ENCODE data around the gene POLK. TPM values are rescaled to one million over a fixed set of nuclear protein-coding genes. Genes with fewer than 3 reads are reported as not detected.
"Not testable (repeated sequence)": the region's sequence is repeated elsewhere in the genome, so short reads cannot be mapped to it uniquely, and the experiment has no call there.

The POLK gene
- total and polyA plus RNA-seq, 4 donors = 8.1 to 58.4 (median 27.2) TPM

GRCh38 chr5:75498875-75499274 is 12.8 kb upstream of the POLK start:
- intact Hi-C loops (cut with DNase I); H3K27me3 ChIP-seq (ENCODE audit: control insufficient read depth in 1 of 2, insufficient read depth in 2 of 2, low read length in 1 of 2); H3K4me1 ChIP-seq (ENCODE audit: control insufficient read depth in 1 of 2, insufficient read depth in 2 of 2, low read length in 2 of 2); H3K27ac ChIP-seq (ENCODE audit: low read depth in 1 of 2, low read length in 2 of 2); H3K36me3 ChIP-seq (ENCODE audit: control insufficient read depth in 1 of 2, insufficient read depth in 2 of 2, low read length in 1 of 2); H3K4me3 ChIP-seq (ENCODE audit: low read length in 2 of 2); ATAC-seq (ENCODE audit: low FRiP score); DNase-seq; H3K9me3 ChIP-seq (ENCODE audit: control insufficient read depth, low read length): not testable (repeated sequence)
- 100% methylated on average over 1 of the region's 1 CpG for WGBS, 2 donors

- H3K4me1 ChIP-seq (ENCODE audit: control insufficient read depth in 1 of 2, insufficient read depth in 2 of 2, low read length in 2 of 2); H3K36me3 ChIP-seq (ENCODE audit: control insufficient read depth in 1 of 2, insufficient read depth in 2 of 2, low read length in 1 of 2); H3K9me3 ChIP-seq (ENCODE audit: control insufficient read depth, low read length); H3K27me3 ChIP-seq (ENCODE audit: control insufficient read depth in 1 of 2, insufficient read depth in 2 of 2, low read length in 1 of 2); DNase-seq; H3K4me3 ChIP-seq (ENCODE audit: low read length in 2 of 2); ATAC-seq (ENCODE audit: low FRiP score); H3K27ac ChIP-seq (ENCODE audit: low read depth in 1 of 2, low read length in 2 of 2); intact Hi-C loops (cut with DNase I): not testable (repeated sequence)
- WGBS, 2 donors = 89 to 90% methylated on average over 5 of the region's 5 CpGs
Measured at GRCh38 chr5:75505112-75505511, 6.6 kb upstream of the POLK start.

DNA sequence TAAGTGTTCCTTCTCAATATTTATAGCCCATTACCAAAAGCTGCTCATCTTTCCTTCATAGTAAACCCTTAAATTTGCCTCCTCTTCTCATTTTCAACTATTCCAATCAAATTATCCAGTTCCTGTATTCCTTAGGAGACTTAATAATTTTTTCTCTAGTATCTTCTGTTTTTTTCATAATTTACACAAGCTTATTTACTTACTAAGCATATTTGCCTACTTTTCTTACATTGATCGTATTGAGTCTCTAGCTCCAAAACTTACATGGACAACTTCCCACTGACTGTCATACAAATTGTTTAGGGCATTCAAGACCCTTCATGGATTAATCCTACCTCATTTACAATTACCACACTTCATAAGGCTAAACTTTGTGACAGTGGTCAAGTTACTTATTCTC is 3.9 kb upstream of the POLK start:
- intact Hi-C loops (cut with DNase I) = no loop called here
- Histone ChIP-seq H3K27ac (ENCODE audit: low read depth in 1 of 2, low read length in 2 of 2) (no peak overlapping the region), H3K9me3 (ENCODE audit: control insufficient read depth, low read length) (no peaks in the 10 kb centered on the region), H3K4me3 (ENCODE audit: low read length in 2 of 2) (no peak overlapping the region), H3K27me3 (ENCODE audit: control insufficient read depth in 1 of 2, insufficient read depth in 2 of 2, low read length in 1 of 2) (no peaks in the 10 kb centered on the region), H3K36me3 (ENCODE audit: control insufficient read depth in 1 of 2, insufficient read depth in 2 of 2, low read length in 1 of 2) (no peaks in the 10 kb centered on the region), H3K4me1 (ENCODE audit: control insufficient read depth in 1 of 2, insufficient read depth in 2 of 2, low read length in 2 of 2) (peaks cover 0 to 5% of the 10 kb centered on the region in 2 donors)
- WGBS, 2 donors = 97 to 98% methylated on average over 1 of the region's 1 CpG
- ATAC-seq (ENCODE audit: low FRiP score) (no peak), DNase-seq (no peak)

DNA sequence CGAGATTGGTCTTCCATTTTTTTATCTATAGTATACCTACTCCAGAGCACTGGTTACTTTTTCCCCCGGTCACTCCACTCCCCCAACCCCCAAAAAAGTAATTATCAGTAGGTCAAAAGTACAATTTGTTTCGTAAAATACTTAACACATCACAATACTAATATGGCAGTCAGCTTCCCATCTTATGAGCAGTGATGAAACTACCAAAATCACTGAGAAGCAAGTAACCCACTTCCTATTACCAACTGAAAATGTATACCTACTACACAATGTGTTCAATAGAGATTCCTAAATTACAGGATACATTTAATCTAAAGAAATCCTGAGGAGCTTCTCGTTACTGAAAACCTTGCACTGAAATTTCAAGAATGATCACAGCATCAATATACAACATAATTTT is 2.1 kb upstream of the POLK start:
- intact Hi-C loops (cut with DNase I) = no loop called here
- Histone ChIP-seq H3K27me3 (ENCODE audit: control insufficient read depth in 1 of 2, insufficient read depth in 2 of 2, low read length in 1 of 2) (no peaks in the 10 kb centered on the region), H3K27ac (ENCODE audit: low read depth in 1 of 2, low read length in 2 of 2) (no peak overlapping the region), H3K4me1 (ENCODE audit: control insufficient read depth in 1 of 2, insufficient read depth in 2 of 2, low read length in 2 of 2) (peaks cover 0 to 5% of the 10 kb centered on the region in 2 donors), H3K4me3 (ENCODE audit: low read length in 2 of 2) (peak overlapping the region in 1 of 2 donors; percentile 73), H3K36me3 (ENCODE audit: control insufficient read depth in 1 of 2, insufficient read depth in 2 of 2, low read length in 1 of 2) (no peaks in the 10 kb centered on the region), H3K9me3 (ENCODE audit: control insufficient read depth, low read length) (no peaks in the 10 kb centered on the region)
- WGBS, 2 donors = 86 to 91% methylated on average over 4 of the region's 4 CpGs
- ATAC-seq (ENCODE audit: low FRiP score) (no peak), DNase-seq (no peak)

- ATAC-seq (ENCODE audit: low FRiP score) (no peak), DNase-seq (peak in 1 of 2 donors; percentile 56)
- intact Hi-C loops (cut with DNase I) = loop anchor here (5.0 to 10.0 kb wide), 4 partner anchors 47 to 205 kb away; partner anchors contain the start of genes HMGCR (in 1 of the 2) and POC5 (in 1 of the 2)
- peak overlapping the region; percentile 67 to 73 for H3K4me3 ChIP-seq (ENCODE audit: low read length in 2 of 2)
- H3K27me3 ChIP-seq (ENCODE audit: control insufficient read depth in 1 of 2, insufficient read depth in 2 of 2, low read length in 1 of 2) = no peaks in the 10 kb centered on the region
- H3K36me3 ChIP-seq (ENCODE audit: control insufficient read depth in 1 of 2, insufficient read depth in 2 of 2, low read length in 1 of 2) = no peaks in the 10 kb centered on the region
- no peak overlapping the region for H3K27ac ChIP-seq (ENCODE audit: low read depth in 1 of 2, low read length in 2 of 2)
- peaks cover 0 to 5% of the 10 kb centered on the region in 2 donors for H3K4me1 ChIP-seq (ENCODE audit: control insufficient read depth in 1 of 2, insufficient read depth in 2 of 2, low read length in 2 of 2)
- 0 to 2% methylated on average over 1 of the region's 1 CpG for WGBS, 2 donors
- no peaks in the 10 kb centered on the region for H3K9me3 ChIP-seq (ENCODE audit: control insufficient read depth, low read length)
Measured at GRCh38 chr5:75509956-75510355, 1.7 kb upstream of the POLK start.

- Histone ChIP-seq H3K9me3 (ENCODE audit: control insufficient read depth, low read length) (no peaks in the 10 kb centered on the region), H3K36me3 (ENCODE audit: control insufficient read depth in 1 of 2, insufficient read depth in 2 of 2, low read length in 1 of 2) (no peaks in the 10 kb centered on the region), H3K27ac (ENCODE audit: low read depth in 1 of 2, low read length in 2 of 2) (no peak overlapping the region), H3K27me3 (ENCODE audit: control insufficient read depth in 1 of 2, insufficient read depth in 2 of 2, low read length in 1 of 2) (no peaks in the 10 kb centered on the region), H3K4me1 (ENCODE audit: control insufficient read depth in 1 of 2, insufficient read depth in 2 of 2, low read length in 2 of 2) (peaks cover 0 to 5% of the 10 kb centered on the region in 2 donors), H3K4me3 (ENCODE audit: low read length in 2 of 2) (peak overlapping the region; percentile 67 to 73)
- intact Hi-C loops (cut with DNase I) = loop anchor here (5.0 to 10.0 kb wide), 4 partner anchors 47 to 204 kb away; partner anchors contain the start of genes HMGCR (in 1 of the 2) and POC5 (in 1 of the 2)
- DNase-seq (peak in 1 of 2 donors; percentile 81), ATAC-seq (ENCODE audit: low FRiP score) (peak; percentile 59)
- WGBS, 2 donors = 1% methylated on average over 15 of the region's 15 CpGs
Measured at GRCh38 chr5:75510417-75510835, 1.3 kb upstream of the POLK start.

GRCh38 chr5:75510836-75511434 is 756 bp upstream of the POLK start:
- Histone ChIP-seq H3K4me1 (ENCODE audit: control insufficient read depth in 1 of 2, insufficient read depth in 2 of 2, low read length in 2 of 2) (peaks cover 0 to 5% of the 10 kb centered on the region in 2 donors), H3K9me3 (ENCODE audit: control insufficient read depth, low read length) (no peaks in the 10 kb centered on the region), H3K36me3 (ENCODE audit: control insufficient read depth in 1 of 2, insufficient read depth in 2 of 2, low read length in 1 of 2) (no peaks in the 10 kb centered on the region), H3K27me3 (ENCODE audit: control insufficient read depth in 1 of 2, insufficient read depth in 2 of 2, low read length in 1 of 2) (no peaks in the 10 kb centered on the region), H3K27ac (ENCODE audit: low read depth in 1 of 2, low read length in 2 of 2) (peak overlapping the region in 1 of 2 donors; percentile 73), H3K4me3 (ENCODE audit: low read length in 2 of 2) (peak overlapping the region; percentile 67 to 73)
- intact Hi-C loops (cut with DNase I) = loop anchor here (5.0 to 10.0 kb wide), 4 partner anchors 46 to 204 kb away; partner anchors contain the start of genes HMGCR (in 1 of the 2) and POC5 (in 1 of the 2)
- 1% methylated on average over 54 of the region's 54 CpGs for WGBS, 2 donors
- peak; percentile 75 to 86 for DNase-seq
- peak; percentile 83 for ATAC-seq (ENCODE audit: low FRiP score)

DNA sequence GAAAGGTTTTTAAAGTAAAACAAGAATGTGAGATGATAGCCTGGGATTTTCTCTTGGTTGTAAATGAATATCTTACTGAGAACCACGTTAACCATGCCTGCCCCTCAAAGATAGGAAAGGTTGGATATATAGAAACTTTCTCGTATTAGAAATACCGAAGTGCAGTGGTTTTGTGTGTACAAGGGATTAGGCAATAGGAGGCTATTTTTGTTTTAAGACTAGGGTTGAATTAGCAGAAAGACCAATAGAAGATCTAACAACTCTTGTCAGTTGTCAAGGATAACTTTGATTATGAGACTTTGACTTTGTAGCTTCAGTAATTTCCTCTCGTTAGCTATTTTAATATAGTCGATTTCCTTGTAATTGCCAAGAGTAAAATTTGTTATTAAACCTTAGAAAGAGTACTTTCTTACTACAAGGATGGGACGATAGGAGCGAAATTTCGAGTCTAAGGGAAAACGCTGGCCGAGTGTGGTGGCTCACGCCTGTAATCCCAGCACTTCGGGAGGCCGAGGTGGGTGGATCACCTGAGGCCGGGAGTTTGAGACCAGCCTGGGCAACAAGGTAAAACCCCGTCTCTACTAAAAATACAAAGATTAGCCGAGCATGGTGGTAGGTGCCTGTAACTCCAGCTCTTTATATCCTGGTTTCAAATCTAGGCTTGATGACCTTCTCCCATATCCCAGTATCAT is 838 bp downstream of the POLK start:
- H3K27me3 ChIP-seq (ENCODE audit: control insufficient read depth in 1 of 2, insufficient read depth in 2 of 2, low read length in 1 of 2) = no peaks in the 10 kb centered on the region
- intact Hi-C loops (cut with DNase I) = loop anchor here (2.0 to 10.0 kb wide), 6 partner anchors 45 to 202 kb away; partner anchors contain the start of genes HMGCR (in 2 of the 2) and POC5 (in 1 of the 2)
- DNase-seq (peak in 1 of 2 donors; percentile 45), ATAC-seq (ENCODE audit: low FRiP score) (no peak)
- WGBS, 2 donors = 74 to 76% methylated on average over 16 of the region's 16 CpGs
- peaks cover 0 to 5% of the 10 kb centered on the region in 2 donors for H3K4me1 ChIP-seq (ENCODE audit: control insufficient read depth in 1 of 2, insufficient read depth in 2 of 2, low read length in 2 of 2)
- H3K4me3 ChIP-seq (ENCODE audit: low read length in 2 of 2) = peak overlapping the region; percentile 22 to 61
- H3K27ac ChIP-seq (ENCODE audit: low read depth in 1 of 2, low read length in 2 of 2) = peak overlapping the region in 1 of 2 donors; percentile 29
- no peaks in the 10 kb centered on the region for H3K9me3 ChIP-seq (ENCODE audit: control insufficient read depth, low read length)
- no peaks in the 10 kb centered on the region for H3K36me3 ChIP-seq (ENCODE audit: control insufficient read depth in 1 of 2, insufficient read depth in 2 of 2, low read length in 1 of 2)
